ENCODE data around the gene NELFCD. TPM values are rescaled to one million over a fixed set of nuclear protein-coding genes. Genes with fewer than 3 reads are reported as not detected.

Gene NELFCD
- polyA plus RNA-seq, 1 donor from 2014 or later = 88.7 TPM

DNA sequence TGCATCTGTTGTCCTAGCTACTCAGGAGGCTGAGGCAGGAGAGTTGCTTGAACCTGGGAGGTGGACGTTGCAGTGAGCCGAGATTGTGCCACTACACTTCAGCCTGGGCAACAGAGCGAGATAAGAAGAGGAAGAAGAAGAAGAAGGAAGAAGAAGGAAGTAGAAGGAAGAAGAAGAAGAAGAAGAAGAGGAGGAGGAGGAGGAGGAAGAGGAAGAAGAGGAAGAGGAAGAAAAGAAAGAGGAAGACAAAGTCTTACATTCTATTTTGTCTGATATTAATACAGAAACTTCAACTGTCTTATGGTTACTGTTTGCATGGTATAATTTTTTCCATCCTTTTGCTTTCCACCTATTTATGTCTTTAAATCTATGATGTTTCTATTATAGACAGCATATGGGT lies 7.2 kb upstream of the NELFCD start:
- Histone ChIP-seq H4K20me1 (ENCODE audit: insufficient read depth) (no peaks in the 10 kb centered on the region), H3K9ac (ENCODE audit: low read length) (no peak overlapping the region), H3K4me2 (ENCODE audit: low read length) (no peak overlapping the region), H3F3A (ENCODE audit: insufficient read depth, low read length, poor library complexity, severe bottlenecking) (no peaks in the 10 kb centered on the region), H3K4me3 (ENCODE audit: low read length) (no peak overlapping the region), H3K9me2 (ENCODE audit: insufficient read depth, low read length) (no peaks in the 10 kb centered on the region), H3K27me3 (ENCODE audit: insufficient read depth, low read depth, low read length) (peaks cover 3% of the 10 kb centered on the region), H3K36me3 (ENCODE audit: insufficient read depth, low read length) (no peaks in the 10 kb centered on the region), H2AFZ (ENCODE audit: low read depth, low read length) (no peak overlapping the region), H3K79me2 (replicated peaks; ENCODE audit: insufficient read depth, low read length) (no peaks in the 10 kb centered on the region), H3K27ac (ENCODE audit: low read length) (no peak overlapping the region), H3K9me3 (ENCODE audit: low read length) (no peaks in the 10 kb centered on the region)
- TF ChIP-seq MXI1 (conservative IDR thresholded peaks at IDR 0.05; ENCODE audit: poor library complexity, severe bottlenecking) (no peak), TAF1 (IDR thresholded peaks at IDR 0.05; ENCODE audit: low read depth) (no peak), RAD21 (conservative IDR thresholded peaks at IDR 0.05) (no peak), EZH2 (IDR thresholded peaks at IDR 0.05; ENCODE audit: borderline replicate concordance, insufficient read depth, low read length, poor library complexity, severe bottlenecking) (no peak), SMC3 (conservative IDR thresholded peaks at IDR 0.05; ENCODE audit: poor library complexity) (no peak), EP300 (conservative IDR thresholded peaks at IDR 0.05; ENCODE audit: poor library complexity, severe bottlenecking) (no peak), POLR2AphosphoS5 (IDR thresholded peaks at IDR 0.05) (no peak)
- TF ChIP-seq, protein P1, sequence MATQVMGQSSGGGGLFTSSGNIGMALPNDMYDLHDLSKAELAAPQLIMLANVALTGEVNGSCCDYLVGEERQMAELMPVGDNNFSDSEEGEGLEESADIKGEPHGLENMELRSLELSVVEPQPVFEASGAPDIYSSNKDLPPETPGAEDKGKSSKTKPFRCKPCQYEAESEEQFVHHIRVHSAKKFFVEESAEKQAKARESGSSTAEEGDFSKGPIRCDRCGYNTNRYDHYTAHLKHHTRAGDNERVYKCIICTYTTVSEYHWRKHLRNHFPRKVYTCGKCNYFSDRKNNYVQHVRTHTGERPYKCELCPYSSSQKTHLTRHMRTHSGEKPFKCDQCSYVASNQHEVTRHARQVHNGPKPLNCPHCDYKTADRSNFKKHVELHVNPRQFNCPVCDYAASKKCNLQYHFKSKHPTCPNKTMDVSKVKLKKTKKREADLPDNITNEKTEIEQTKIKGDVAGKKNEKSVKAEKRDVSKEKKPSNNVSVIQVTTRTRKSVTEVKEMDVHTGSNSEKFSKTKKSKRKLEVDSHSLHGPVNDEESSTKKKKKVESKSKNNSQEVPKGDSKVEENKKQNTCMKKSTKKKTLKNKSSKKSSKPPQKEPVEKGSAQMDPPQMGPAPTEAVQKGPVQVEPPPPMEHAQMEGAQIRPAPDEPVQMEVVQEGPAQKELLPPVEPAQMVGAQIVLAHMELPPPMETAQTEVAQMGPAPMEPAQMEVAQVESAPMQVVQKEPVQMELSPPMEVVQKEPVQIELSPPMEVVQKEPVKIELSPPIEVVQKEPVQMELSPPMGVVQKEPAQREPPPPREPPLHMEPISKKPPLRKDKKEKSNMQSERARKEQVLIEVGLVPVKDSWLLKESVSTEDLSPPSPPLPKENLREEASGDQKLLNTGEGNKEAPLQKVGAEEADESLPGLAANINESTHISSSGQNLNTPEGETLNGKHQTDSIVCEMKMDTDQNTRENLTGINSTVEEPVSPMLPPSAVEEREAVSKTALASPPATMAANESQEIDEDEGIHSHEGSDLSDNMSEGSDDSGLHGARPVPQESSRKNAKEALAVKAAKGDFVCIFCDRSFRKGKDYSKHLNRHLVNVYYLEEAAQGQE (IDR thresholded peaks at IDR 0.05; ENCODE audit: borderline replicate concordance) = no peak
- TF ChIP-seq, protein P2, sequence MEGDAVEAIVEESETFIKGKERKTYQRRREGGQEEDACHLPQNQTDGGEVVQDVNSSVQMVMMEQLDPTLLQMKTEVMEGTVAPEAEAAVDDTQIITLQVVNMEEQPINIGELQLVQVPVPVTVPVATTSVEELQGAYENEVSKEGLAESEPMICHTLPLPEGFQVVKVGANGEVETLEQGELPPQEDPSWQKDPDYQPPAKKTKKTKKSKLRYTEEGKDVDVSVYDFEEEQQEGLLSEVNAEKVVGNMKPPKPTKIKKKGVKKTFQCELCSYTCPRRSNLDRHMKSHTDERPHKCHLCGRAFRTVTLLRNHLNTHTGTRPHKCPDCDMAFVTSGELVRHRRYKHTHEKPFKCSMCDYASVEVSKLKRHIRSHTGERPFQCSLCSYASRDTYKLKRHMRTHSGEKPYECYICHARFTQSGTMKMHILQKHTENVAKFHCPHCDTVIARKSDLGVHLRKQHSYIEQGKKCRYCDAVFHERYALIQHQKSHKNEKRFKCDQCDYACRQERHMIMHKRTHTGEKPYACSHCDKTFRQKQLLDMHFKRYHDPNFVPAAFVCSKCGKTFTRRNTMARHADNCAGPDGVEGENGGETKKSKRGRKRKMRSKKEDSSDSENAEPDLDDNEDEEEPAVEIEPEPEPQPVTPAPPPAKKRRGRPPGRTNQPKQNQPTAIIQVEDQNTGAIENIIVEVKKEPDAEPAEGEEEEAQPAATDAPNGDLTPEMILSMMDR (IDR thresholded peaks at IDR 0.05; ENCODE audit: poor library complexity, severe bottlenecking) = no peak

DNA sequence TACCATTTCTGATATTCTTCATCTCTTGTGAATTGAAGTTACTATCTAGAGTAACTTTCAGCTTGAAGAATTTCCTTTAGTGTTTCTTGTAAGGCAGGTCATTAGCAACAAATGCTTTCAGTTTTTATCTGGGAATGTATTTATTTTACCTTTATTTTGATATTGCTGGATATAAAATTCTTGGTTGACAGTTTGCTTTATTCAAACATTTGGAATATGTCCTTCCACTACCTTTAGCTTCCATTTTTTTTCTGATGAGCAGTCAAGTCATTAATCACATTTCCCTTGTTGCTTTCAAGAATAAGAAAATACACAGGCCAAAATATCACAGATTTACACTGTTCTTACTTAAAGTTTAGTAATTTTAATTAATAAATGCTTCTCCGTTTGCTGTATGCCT lies 5.7 kb upstream of the NELFCD start:
- no peak overlapping the region for H3K4me3 ChIP-seq (ENCODE audit: low read length)
- no peaks in the 10 kb centered on the region for H3K27me3 ChIP-seq (ENCODE audit: insufficient read depth, low read depth, low read length)
- no peaks in the 10 kb centered on the region for H3K9me2 ChIP-seq (ENCODE audit: insufficient read depth, low read length)
- no peaks in the 10 kb centered on the region for H3K36me3 ChIP-seq (ENCODE audit: insufficient read depth, low read length)
- no peaks in the 10 kb centered on the region for H3F3A ChIP-seq (ENCODE audit: insufficient read depth, low read length, poor library complexity, severe bottlenecking)
- TF ChIP-seq EZH2 (IDR thresholded peaks at IDR 0.05; ENCODE audit: borderline replicate concordance, insufficient read depth, low read length, poor library complexity, severe bottlenecking) (no peak), POLR2AphosphoS5 (IDR thresholded peaks at IDR 0.05) (no peak), RAD21 (conservative IDR thresholded peaks at IDR 0.05) (no peak)
- H3K27ac ChIP-seq (ENCODE audit: low read length) = no peak overlapping the region
- H4K20me1 ChIP-seq (ENCODE audit: insufficient read depth) = no peaks in the 10 kb centered on the region
- H3K9ac ChIP-seq (ENCODE audit: low read length) = no peak overlapping the region
- no peak overlapping the region for H3K4me2 ChIP-seq (ENCODE audit: low read length)
- H2AFZ ChIP-seq (ENCODE audit: low read depth, low read length) = no peak overlapping the region
- H3K79me2 ChIP-seq (replicated peaks; ENCODE audit: insufficient read depth, low read length) = no peaks in the 10 kb centered on the region
- no peaks in the 10 kb centered on the region for H3K9me3 ChIP-seq (ENCODE audit: low read length)
